ENCODE results near the gene PRR30. TPM values are rescaled to one million over a fixed set of nuclear protein-coding genes. Genes with fewer than 3 reads are reported as not detected.
"Not testable (repeated sequence)": the region's sequence is repeated elsewhere in the genome, so short reads cannot be mapped to it uniquely, and the experiment has no call there.

The PRR30 gene
- total RNA-seq, 1 experiment from 2014 or later: not detected

GRCh38 chr2:27128668-27129571 lies 10.3 kb downstream of the PRR30 start:
- no peak for DNase-seq (ENCODE audit: low read depth)

- DNase-seq (ENCODE audit: low read depth): no peak
These were observed 11.1 kb downstream of the PRR30 start for GRCh38 chr2:27127883-27128667.

GRCh38 chr2:27126252-27126710 lies 12.9 kb downstream of the PRR30 start:
- no peak for DNase-seq (ENCODE audit: low read depth)

GRCh38 chr2:27125104-27125503 lies 14.1 kb downstream of the PRR30 start:
- no peak for DNase-seq (ENCODE audit: low read depth)

GRCh38 chr2:27123302-27124150 lies 15.7 kb downstream of the PRR30 start, which contains the start of gene ABHD1:
Gene ABHD1 (plus strand): TSS chr2:27123815. CDS start chr2:27123949, 134 bp downstream.
- DNase-seq (ENCODE audit: low read depth): no peak

GRCh38 chr2:27122791-27123190 lies 16.4 kb downstream of the PRR30 start:
- no peak for DNase-seq (ENCODE audit: low read depth)

- no peak for DNase-seq (ENCODE audit: low read depth)
These were observed 17.3 kb downstream of the PRR30 start for GRCh38 chr2:27121906-27122305.

- not testable (repeated sequence) for DNase-seq (ENCODE audit: low read depth)
These were observed 19.9 kb downstream of the PRR30 start for GRCh38 chr2:27119330-27119670.

- no peak for DNase-seq (ENCODE audit: low read depth)
These were observed 20.5 kb downstream of the PRR30 start, which contains the start of gene CGREF1 for GRCh38 chr2:27118525-27119329. Gene CGREF1 (minus strand): TSS chr2:27119128. CDS start chr2:27104366, 14,762 bp downstream.

GRCh38 chr2:27117995-27118524 lies 21.1 kb downstream of the PRR30 start:
- DNase-seq (ENCODE audit: low read depth): no peak

- no peak for DNase-seq (ENCODE audit: low read depth)
These were observed 23.7 kb downstream of the PRR30 start for GRCh38 chr2:27115519-27115918.

- not testable (repeated sequence) for DNase-seq (ENCODE audit: low read depth)
These were observed 27.7 kb downstream of the PRR30 start for GRCh38 chr2:27111392-27112078.

GRCh38 chr2:27110603-27111352 lies 28.4 kb downstream of the PRR30 start:
- not testable (repeated sequence) for DNase-seq (ENCODE audit: low read depth)

GRCh38 chr2:27109083-27109482 lies 30.1 kb downstream of the PRR30 start:
- no peak for DNase-seq (ENCODE audit: low read depth)

- no peak for DNase-seq (ENCODE audit: low read depth)
These were observed 31.0 kb downstream of the PRR30 start for GRCh38 chr2:27108221-27108620.

GRCh38 chr2:27105981-27106380 lies 33.2 kb downstream of the PRR30 start:
- DNase-seq (ENCODE audit: low read depth): no peak

- DNase-seq (ENCODE audit: low read depth): no peak
These were observed 36.9 kb downstream of the PRR30 start for GRCh38 chr2:27102329-27102728.

- DNase-seq (ENCODE audit: low read depth): no peak
These were observed 39.2 kb downstream of the PRR30 start for GRCh38 chr2:27100036-27100435.
